SH-SY5Y (cell line): ENCODE results near the gene ASIC3.

Experiments used
- GATA2 ChIP-seq: IDR thresholded peaks from 2 replicates; pipeline ENCODE4 v1.6.1; 2011; ENCODE audit warnings: mild to moderate bottlenecking, low read depth, low read length
- GATA3 ChIP-seq: IDR thresholded peaks from 2 replicates; pipeline ENCODE4 v1.6.1; 2011; ENCODE audit warnings: low read depth, mild to moderate bottlenecking, low read length, moderate library complexity

- TF ChIP-seq GATA2 (no peak), GATA3 (no peak)
These were observed 16.1 kb downstream of the ASIC3 start for GRCh38 chr7:151064454-151064853.
